IPS-18c (cell line): ENCODE data around the gene ZNRF1.
"Not testable (repeated sequence)": the region's sequence is repeated elsewhere in the genome, so short reads cannot be mapped to it uniquely, and the experiment has no call there.

Experiments used
- H3K4me3 ChIP-seq: 2 replicates; pipeline ENCODE4 v1.7.0; 2013; ENCODE audit warnings: low read depth, mild to moderate bottlenecking, low read length, moderate library complexity; ENCODE audit not compliant: insufficient read depth
- H3K9me3 ChIP-seq: one replicate; pipeline ENCODE4 v1.6.1; 2013; ENCODE audit warnings: mild to moderate bottlenecking, low read length, moderate library complexity; ENCODE audit not compliant: control insufficient read depth, insufficient read depth

ZNRF1 gene

DNA sequence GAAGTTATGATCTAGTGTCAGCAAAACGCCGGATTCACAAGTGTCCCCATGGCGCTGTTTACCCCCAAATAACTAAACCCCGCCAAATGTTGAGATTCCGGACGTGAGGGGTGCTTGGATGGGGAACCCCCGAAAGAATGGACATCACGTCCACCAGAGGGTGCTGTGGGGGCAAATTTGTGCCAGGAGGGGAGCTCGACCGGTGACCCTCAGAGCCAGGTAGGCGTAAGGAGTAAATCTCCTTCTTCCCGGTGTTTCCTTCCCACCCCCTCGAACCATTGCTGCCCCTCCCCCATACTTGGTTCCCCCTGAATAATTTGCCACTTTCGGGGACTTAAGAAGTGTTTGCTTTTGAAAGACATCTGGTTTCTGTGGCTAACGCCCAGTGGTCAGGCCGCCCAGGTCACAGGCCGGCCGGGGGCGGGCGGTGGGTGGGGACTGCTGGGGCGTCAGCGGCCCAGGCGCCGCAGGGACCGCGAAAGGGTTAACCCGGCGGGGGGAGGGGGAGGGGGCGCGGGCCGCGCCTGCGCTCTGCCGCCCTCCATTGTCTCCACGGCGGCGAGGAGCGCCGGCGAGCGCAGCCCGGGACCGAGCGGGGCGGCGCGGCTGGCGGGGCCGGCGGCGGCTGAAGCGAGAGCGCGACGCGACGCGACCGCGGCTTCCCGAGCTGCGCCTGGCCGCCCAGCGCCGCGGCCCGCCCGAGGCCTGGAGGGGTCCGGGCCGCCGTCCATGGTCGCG, at the start of gene ZNRF1:
ZNRF1 (plus strand) TSS at position 544 of the 738 bp plus-strand sequence. CDS start 648 bp downstream, outside the sequence.
- no peaks in the 10 kb centered on the region for H3K9me3 ChIP-seq
- peak within 1 kb of the TSS; percentile 81 for H3K4me3 ChIP-seq

DNA sequence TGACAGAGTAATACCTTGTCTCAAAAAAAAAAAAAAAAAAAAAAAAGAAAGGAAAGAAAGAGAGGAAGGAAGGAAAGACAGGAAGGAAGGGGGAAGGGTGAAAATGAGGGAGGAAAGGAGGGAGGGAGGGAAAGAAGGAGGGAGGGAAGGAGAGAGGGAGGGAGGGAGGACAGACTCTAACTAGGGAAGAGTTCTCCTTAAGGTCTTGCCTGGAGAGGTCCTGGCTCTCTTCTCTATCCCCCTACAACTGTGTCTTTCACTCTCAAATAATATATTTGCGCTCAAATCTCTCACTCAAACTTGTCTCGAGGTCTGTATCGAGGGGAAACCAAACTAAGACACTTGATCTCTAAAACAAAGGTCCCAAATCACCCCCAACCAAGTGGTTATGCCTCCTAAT, 49.5 kb upstream of the ZNRF1 start:
- Histone ChIP-seq H3K9me3 (no peaks in the 10 kb centered on the region), H3K4me3 (no peak overlapping the region)

DNA sequence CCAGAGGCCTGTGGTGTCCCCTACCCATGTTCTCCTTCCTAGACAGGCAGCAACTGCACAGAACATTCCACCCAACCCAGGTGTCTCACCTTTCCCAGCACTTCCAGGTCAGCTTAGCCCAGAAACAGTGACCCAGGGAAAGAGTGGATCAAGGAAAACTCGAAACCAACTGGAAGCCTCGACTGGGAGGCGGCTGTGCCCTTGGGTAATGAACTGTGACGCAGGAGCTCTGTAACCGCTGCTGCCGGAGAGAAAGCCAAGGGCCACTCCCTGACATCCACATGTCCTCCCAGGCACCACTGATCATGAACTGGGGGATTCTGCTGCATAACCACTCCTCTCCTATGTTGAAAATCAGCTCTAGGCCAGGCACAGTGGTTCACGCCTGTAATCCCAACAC, 48.3 kb upstream of the ZNRF1 start:
- H3K4me3 ChIP-seq: no peak overlapping the region
- no peaks in the 10 kb centered on the region for H3K9me3 ChIP-seq

DNA sequence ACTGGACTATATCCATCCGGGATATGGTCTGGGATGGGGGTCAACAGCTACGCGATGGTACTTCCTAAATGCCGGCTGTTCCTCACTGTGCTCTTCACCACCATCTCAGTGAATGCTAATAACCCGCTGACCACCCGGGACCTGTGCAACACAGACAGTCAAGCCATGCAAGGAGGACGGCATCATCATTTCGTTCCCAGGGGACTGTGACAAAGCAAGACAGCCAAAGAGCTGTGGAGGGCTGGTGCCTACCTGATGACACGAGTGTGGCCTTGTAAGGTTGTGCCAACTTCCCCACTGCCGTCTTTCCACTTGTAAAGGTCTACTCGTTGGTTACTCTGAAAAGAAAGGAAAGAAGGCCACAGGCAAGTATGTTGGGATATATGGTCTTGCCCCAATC, 47.6 kb upstream of the ZNRF1 start:
- no peaks in the 10 kb centered on the region for H3K9me3 ChIP-seq

DNA sequence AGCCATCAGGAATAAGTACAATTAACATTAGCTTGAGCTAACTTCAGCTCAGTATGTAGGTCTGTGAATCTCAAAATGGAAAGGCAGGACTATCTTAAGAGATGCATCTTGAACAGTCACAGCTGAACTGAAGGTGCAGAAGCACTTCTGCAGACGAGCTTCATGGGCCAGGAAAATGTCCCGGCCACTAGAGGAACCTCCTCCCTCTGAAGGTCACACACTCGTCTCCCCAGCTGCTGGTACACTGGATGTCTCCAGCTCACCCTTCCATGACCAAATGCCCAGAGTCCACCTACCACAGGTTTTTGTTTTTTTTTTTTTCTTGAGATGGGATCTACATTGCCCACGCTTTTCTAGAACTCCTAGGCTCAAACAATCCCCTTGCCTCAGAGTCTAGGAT, 47.1 kb upstream of the ZNRF1 start:
- Histone ChIP-seq H3K9me3 (no peaks in the 10 kb centered on the region), H3K4me3 (no peak overlapping the region)

More for the DNA sequence above, 47.6 kb upstream of the ZNRF1 start:
- H3K4me3 ChIP-seq: no peak overlapping the region

DNA sequence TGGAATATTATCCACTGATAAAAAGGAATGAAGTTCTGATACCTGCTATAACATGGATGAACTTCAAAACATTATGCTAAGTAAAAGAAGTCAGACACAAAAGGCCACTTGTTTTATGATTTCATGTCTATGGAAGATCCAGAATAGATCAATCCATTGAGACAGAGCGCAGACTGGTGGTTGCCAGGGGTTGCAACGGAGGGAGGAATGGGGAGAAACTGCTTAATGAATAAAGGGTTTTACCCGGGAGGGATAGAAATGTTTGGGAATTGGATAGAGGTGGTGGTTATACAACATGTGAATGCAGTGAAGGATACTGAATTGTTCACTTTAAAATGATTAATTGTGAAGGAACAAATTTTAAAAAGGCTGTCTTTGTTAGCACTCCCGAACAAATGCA, 44.1 kb upstream of the ZNRF1 start:
- no peaks in the 10 kb centered on the region for H3K9me3 ChIP-seq
- H3K4me3 ChIP-seq: no peak overlapping the region

DNA sequence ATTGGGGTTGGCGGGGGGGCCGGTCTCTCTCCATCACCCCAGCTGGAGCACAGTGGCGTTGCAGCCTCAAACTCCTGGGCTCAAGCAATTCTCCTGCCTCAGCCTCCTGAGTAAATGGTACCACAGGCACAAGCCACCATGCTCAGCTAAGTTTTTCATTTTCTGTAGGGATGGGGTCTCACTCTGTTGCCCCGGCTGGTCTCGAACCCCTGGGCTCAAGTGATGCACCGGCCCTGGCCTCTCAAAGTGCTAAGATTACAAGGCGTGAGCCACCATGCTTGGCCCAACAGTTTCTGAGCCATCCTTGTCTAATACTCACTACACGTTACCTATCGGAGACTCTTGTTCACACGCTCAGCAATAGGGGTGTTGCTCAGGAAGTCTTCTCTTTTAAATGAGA, 25.5 kb upstream of the ZNRF1 start:
- H3K9me3 ChIP-seq: peaks cover 2% of the 10 kb centered on the region
- no peak overlapping the region; the same call in 1 of the 2 replicates for H3K4me3 ChIP-seq

DNA sequence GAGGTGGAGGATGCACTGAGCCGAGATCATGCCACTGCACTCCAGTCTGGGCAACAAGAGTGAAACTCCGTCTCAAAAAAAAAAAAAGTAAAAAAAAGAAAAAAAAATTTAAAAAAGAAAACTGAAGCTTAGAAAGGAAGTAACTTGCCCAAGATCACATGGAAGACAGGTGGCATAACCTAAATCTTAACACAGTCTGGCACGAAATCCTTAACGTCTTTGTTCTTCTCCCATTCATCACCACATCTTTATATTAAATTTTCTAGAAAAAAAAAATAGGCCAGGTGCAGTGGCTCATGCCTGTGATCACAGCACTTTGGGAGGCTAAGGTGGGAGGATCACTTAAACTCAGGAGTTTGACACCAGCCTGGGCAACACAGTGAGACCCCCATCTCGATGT, 23.2 kb upstream of the ZNRF1 start:
- peaks cover 2% of the 10 kb centered on the region for H3K9me3 ChIP-seq
- H3K4me3 ChIP-seq: no peak overlapping the region

DNA sequence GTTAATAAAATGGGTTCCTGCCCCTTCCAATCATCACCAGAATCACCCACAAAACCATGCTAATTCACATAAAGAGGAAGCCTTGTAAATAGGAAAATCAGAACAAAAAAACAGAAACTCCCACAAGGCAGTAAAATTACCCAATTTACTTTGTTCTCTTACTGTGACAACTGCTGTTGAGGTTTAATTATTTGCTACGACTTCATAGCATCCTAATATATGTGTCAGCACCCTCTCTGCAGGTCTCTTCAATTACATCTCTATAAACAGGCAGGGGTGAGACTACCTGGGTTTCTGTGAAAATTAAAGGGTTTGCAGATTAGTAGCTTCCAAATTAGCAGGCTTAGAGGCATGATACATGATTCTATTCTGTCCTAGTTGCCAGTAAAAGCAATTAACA, 16.6 kb upstream of the ZNRF1 start:
- Histone ChIP-seq H3K4me3 (no peak overlapping the region), H3K9me3 (no peaks in the 10 kb centered on the region)

DNA sequence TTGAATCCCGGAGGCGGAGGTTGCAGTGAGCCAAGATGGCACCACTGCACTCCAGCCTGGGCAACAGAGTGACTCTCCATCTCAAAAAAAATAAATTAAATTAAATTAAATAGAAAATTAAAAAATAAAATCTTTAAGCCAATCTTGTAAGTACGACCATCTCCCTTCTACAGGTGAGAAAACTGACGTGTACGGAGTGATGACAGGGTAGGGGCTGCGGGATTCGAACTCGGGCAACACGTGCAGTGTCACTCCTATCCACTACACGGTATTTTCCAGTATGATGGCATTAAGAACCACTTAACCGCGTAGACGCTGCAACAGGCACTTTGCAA, 14.7 kb upstream of the ZNRF1 start:
- Histone ChIP-seq H3K9me3 (no peaks in the 10 kb centered on the region), H3K4me3 (peak overlapping the region; percentile 98)

DNA sequence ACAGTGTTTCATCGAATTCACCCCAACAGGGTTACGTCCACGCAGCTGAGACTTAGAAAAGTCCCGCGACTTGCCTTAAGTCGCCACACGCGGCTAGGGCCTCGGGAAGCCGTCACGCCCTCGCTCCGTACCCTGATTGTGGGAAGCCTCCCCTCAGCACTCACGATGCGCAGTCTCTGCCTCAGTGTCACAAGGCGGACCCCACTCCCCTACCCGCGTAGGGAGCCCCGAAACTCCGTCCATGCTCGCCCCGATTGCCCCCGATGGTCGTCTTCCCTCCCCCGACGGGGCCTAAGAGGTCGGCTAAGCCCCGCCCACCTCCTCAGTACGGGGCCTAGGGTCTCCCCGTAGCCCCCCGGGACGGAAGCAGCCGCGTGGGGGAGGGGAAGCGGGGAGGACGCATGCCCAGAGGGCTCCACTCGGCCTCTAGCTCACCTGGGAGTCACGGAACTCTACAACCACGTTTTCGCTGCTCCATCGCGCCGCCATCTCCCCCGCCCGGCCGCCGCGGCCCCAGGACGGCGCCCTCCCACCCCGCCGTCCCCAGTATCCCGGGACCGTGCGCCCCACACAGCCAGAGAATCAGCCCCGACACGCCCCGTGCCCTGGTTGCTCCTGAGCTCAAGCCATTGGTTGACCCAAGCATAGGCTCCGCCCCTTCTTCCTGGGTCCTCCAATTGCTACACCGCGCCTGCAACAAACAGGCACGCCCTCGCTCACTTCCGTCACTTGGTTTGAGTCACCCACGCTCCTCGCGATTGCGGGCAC, 14.1 kb upstream of the ZNRF1 start, which contains the start of gene WDR59:
WDR59 (minus strand) TSS at position 595 of the 768 bp plus-strand sequence; CDS start at position 489, 106 bp downstream.
- peak within 1 kb of the TSS; percentile 98 for H3K4me3 ChIP-seq

DNA sequence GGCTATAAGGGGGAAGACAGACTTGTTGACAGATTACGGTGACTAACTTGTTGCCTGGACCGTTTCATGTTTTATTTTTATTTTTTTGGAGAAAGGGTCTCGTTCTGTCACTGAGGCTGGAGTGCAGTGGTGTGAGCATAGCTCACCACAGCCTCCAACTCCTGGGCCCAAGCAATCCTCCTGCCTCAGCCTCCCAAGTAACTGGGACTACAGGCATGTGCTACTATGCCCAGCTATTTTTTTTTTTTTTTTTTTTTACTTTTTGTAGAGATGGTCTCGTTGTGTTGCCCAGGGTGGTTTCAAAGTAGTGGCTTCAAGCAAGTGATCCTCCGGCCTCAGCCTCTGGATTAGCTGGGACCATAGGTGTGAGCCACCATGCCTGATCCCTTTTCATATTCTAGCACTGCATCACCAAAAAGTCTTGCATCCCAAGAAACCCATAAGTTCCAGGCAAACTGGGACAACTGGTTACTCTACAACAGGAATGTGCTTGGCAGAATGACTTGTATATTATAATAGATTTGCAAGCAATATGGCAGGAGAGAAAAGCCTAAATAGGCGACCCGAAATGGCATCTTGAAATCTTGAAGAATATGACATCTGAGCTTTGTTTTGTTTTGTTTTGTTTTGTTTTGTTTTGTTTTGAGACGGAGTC, 11.7 kb upstream of the ZNRF1 start:
- Histone ChIP-seq H3K4me3 (no peak overlapping the region), H3K9me3 (no peaks in the 10 kb centered on the region)

More for the DNA sequence above, 14.1 kb upstream of the ZNRF1 start, which contains the start of gene WDR59:
- H3K9me3 ChIP-seq: no peaks in the 10 kb centered on the region

DNA sequence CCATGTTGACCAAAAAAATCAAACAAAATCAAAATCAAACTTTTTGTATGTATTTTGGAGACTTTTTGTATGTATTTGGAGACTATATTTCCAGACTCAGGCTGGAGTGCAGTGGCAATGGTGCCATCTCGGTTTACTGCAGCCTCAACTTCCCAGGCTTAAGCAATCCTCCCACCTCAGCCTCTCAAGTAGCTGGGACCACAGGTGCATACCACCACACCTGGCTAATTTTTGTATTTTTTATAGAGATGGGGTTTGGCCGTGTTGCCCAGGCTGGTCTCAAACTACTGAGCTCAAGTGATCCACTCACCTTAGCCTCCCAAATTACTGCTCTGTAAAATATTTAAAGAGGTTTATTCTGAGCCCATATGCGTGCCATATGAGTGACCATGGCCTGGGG, 9.0 kb upstream of the ZNRF1 start:
- H3K9me3 ChIP-seq, H3K4me3 ChIP-seq: not testable (repeated sequence)

DNA sequence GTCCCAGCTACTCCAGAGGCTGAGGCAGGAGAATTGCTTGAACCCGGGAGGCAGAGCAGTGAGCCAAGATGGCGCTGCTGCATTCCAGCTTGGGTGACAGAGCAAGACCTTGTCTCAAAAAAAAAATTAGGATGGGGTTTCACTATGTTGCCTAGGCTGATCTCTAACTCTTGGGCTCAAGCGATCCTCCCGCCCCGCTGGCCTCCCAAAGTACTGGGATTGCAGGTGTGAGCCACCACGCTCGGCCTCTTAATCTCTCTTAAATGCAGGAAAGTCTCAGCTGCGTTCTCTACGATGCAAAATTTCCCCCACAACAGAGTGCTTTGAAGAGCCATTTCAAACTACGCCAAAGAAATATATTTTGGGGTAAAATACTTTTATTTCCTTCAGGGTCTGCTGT, 8.0 kb upstream of the ZNRF1 start:
- H3K4me3 ChIP-seq: no peak overlapping the region
- no peaks in the 10 kb centered on the region for H3K9me3 ChIP-seq

DNA sequence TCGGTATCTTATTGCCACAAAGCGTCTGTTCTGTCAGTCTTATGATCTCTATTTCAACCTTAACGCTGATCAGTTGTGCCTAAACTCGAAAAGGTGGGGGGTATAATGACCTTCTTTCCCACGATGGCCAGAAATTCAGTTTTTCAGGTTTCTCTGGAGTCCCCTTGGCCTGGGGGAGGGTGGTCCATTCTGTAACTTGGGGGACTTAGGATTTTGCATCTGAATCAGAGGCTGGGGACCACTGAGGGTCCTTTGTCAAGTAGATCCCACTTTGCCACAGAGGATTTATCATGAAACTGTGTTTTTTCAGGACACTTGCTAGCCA, 7.6 kb upstream of the ZNRF1 start:
- H3K9me3 ChIP-seq: no peaks in the 10 kb centered on the region
- H3K4me3 ChIP-seq: no peak overlapping the region

DNA sequence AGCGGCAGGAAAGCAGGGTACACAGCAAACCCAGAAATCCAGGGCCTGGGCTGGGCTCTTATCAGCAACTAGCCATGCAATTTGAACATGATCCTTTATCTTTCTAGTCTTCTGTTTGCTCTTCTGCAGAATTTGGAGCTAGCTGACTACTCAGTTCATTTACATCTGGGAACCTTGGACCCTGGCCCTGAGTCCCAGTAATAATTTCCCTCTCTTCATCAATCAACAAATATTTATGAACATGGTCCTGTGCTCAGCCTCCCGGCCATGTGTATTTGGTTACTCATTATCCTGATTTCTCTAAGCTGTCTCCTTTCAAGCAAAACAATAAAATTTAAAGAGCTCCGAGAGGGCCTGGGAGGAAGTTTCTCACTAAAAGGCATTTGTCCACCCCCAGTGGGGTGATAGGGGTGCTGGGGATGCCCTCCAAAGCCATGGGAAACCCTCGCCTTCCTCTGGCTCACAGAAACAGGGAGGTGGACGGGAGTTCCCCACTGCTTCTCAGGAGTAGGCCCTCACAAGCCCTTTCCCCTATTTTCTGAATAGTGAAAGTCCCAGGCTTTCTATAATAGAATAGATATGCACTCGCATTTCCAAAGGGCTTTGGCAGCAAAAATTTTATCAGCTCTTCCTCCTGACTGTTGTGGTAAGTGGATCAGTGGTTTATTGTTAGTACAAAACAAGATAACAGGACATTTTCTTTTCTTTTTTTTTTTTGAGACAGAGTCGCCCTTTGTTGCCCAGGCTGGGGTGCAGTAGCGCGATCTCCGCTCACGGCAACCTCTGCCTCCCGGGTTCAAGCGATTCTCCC, 7.0 kb upstream of the ZNRF1 start:
- Histone ChIP-seq H3K4me3 (no peak overlapping the region), H3K9me3 (no peaks in the 10 kb centered on the region)

DNA sequence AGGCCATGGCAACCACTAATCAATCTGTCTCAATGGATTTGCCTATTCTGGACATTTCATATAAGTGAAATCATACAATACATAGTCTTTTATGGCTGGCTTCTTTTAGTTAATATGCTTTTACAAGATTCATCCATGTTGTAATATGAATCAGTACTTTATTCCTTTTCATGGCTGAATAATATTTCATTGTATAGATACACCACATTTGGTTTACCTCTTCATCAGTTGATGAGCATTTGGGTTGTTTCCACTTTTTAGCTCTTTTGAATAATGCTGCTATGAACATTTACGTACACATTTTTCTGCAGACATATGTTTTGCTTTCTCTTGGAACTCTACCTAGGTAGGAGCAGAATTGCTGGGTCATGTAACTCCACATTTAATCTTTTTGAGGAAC, 2.8 kb upstream of the ZNRF1 start:
- Histone ChIP-seq H3K9me3 (no peaks in the 10 kb centered on the region), H3K4me3 (no peak overlapping the region)
